GM23248 (cell line): Measurements from ENCODE around the gene GPX8. TPM values are rescaled to one million over a fixed set of nuclear protein-coding genes. Genes with fewer than 3 reads are reported as not detected.

Source experiments
- DNase-seq: peaks from one replicate; pipeline ENCODE4 v3.0.0-alpha.2; 2015
- H2AFZ ChIP-seq: fragments of 200-600 bp; sonication (generic); 2 replicates; pipeline ENCODE4 v1.6.1; 2016; ENCODE audit warnings: antibody characterized with exemption
- H3F3A ChIP-seq: fragments of 200-600 bp; sonication (generic); 2 replicates; pipeline ENCODE4 v1.6.1; 2016; ENCODE audit warnings: mild to moderate bottlenecking, antibody characterized with exemption, mixed run types; ENCODE audit not compliant: insufficient read depth
- H3K27ac ChIP-seq: fragments of 200-600 bp; sonication (generic); 2 replicates; pipeline ENCODE4 v1.5.1; 2016; ENCODE audit warnings: mild to moderate bottlenecking
- H3K27me3 ChIP-seq: fragments of 200-600 bp; sonication (generic); replicated peaks from 2 replicates; pipeline ENCODE4 v1.6.1; 2016; ENCODE audit warnings: mild to moderate bottlenecking; ENCODE audit not compliant: insufficient read depth
- H3K36me3 ChIP-seq: fragments of 200-600 bp; sonication (generic); 2 replicates; pipeline ENCODE4 v1.6.1; 2016; ENCODE audit warnings: low read depth, mild to moderate bottlenecking
- H3K4me1 ChIP-seq: fragments of 200-600 bp; sonication (generic); 2 replicates; pipeline ENCODE4 v1.6.1; 2016; ENCODE audit warnings: mild to moderate bottlenecking; ENCODE audit not compliant: insufficient read depth
- H3K4me2 ChIP-seq: fragments of 200-600 bp; sonication (generic); one replicate; pipeline ENCODE4 v1.6.1; 2016; ENCODE audit warnings: mild to moderate bottlenecking; ENCODE audit not compliant: unreplicated experiment
- H3K4me3 ChIP-seq: fragments of 200-600 bp; sonication (generic); 2 replicates; pipeline ENCODE4 v1.5.1; 2016; ENCODE audit warnings: mild to moderate bottlenecking
- H3K79me2 ChIP-seq: fragments of 200-600 bp; sonication (generic); 2 replicates; pipeline ENCODE4 v1.6.1; 2016; ENCODE audit warnings: mild to moderate bottlenecking; ENCODE audit not compliant: insufficient read depth
- H3K9ac ChIP-seq: fragments of 200-600 bp; sonication (generic); 2 replicates; pipeline ENCODE4 v1.6.1; 2016; ENCODE audit warnings: mild to moderate bottlenecking
- H3K9me2 ChIP-seq: fragments of 200-600 bp; sonication (generic); 2 replicates; pipeline ENCODE4 v1.6.1; 2016; ENCODE audit warnings: mixed run types, mild to moderate bottlenecking, moderate library complexity; ENCODE audit not compliant: insufficient read depth
- H3K9me3 ChIP-seq: fragments of 200-600 bp; sonication (generic); one replicate; pipeline ENCODE4 v1.6.1; 2017; ENCODE audit warnings: low read depth
- H4K20me1 ChIP-seq: fragments of 200-600 bp; sonication (generic); 2 replicates; pipeline ENCODE4 v1.6.0; 2016; ENCODE audit not compliant: insufficient read depth
- EZH2 ChIP-seq: fragments of 200-600 bp; sonication (generic); IDR thresholded peaks from 2 replicates; pipeline ENCODE4 v1.6.1; 2018; ENCODE audit warnings: antibody characterized with exemption, mild to moderate bottlenecking; ENCODE audit not compliant: insufficient read depth, poor library complexity, severe bottlenecking
- EZH2phosphoT487 ChIP-seq: fragments of 200-600 bp; sonication (generic); IDR thresholded peaks from 2 replicates; pipeline ENCODE4 v1.6.1; 2018; ENCODE audit warnings: antibody characterized with exemption, moderate library complexity, mild to moderate bottlenecking, low read depth; ENCODE audit not compliant: insufficient read depth
- WGBS, 2 experiments: methylation state at CpG; one replicate each; pipeline ENCODE4 v1.1.6; 2015 to 2017; ENCODE audit warnings: low lambda C conversion rate in 2 of 2, low coverage in 1 of 2; ENCODE audit errors: missing lambda C conversion rate in 2 of 2; 5-methylcytosine and 5-hydroxymethylcytosine counted together
- in situ Hi-C: fragments of 300-500 bp; cut with MboI; formaldehyde crosslinking; loops from 2 replicates; pipeline ENCODE4 v1.15.0; 2020
- polyA plus RNA-seq: library from polyadenylated mRNA; unstranded; fragments of >200 nt; fragmentation: Nextera tagmentation; extraction: Ambion mirVana; gene quantifications from 2 replicates; pipeline ENCODE4 v1.2.1, GENCODE V29; 2016
- total RNA-seq: library from RNA; depleted of rRNA; stranded (reverse); fragments of >200 nt; shearing (Covaris generic); gene quantifications from 2 replicates; pipeline ENCODE4 v1.2.3, GENCODE V29; 2014

Gene GPX8
- total and polyA plus RNA-seq, 2 experiments from 2014 or later, result 233 to 237 TPM

DNA sequence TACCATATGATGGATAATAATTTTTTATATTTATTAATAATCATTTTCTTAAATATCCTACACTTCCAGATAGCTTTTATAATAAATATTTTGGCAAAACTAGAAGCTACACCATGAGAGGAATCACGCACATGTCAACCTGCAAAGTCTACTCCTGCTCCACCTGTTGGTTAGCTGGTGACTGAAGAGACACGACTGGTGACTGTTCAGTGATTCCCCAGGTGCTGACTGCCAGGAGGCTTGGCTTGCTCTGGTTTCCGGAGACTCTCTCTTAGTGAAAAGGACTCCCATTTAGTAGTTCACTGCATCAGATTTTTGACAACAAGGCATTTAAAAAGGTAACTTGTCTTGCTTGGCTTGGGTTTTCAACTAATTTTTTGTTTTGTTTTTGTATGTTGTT is 36.6 kb upstream of the GPX8 start:
- Histone ChIP-seq H2AFZ (no peak overlapping the region), H3K9ac (no peak overlapping the region), H3K4me1 (no peaks in the 10 kb centered on the region), H3K9me2 (no peaks in the 10 kb centered on the region), H3K27me3 (no peaks in the 10 kb centered on the region), H3K79me2 (no peaks in the 10 kb centered on the region), H4K20me1 (no peaks in the 10 kb centered on the region), H3K4me3 (no peak overlapping the region), H3K4me2 (no peak overlapping the region), H3K27ac (no peak overlapping the region), H3F3A (no peaks in the 10 kb centered on the region), H3K9me3 (no peaks in the 10 kb centered on the region), H3K36me3 (no peaks in the 10 kb centered on the region)
- 59 to 61% methylated on average over 3 of the region's 3 CpGs for WGBS, 2 experiments
- DNase-seq, result no peak
- TF ChIP-seq EZH2phosphoT487 (no peak), EZH2 (no peak)
- in situ Hi-C loops, result no loop called here

DNA sequence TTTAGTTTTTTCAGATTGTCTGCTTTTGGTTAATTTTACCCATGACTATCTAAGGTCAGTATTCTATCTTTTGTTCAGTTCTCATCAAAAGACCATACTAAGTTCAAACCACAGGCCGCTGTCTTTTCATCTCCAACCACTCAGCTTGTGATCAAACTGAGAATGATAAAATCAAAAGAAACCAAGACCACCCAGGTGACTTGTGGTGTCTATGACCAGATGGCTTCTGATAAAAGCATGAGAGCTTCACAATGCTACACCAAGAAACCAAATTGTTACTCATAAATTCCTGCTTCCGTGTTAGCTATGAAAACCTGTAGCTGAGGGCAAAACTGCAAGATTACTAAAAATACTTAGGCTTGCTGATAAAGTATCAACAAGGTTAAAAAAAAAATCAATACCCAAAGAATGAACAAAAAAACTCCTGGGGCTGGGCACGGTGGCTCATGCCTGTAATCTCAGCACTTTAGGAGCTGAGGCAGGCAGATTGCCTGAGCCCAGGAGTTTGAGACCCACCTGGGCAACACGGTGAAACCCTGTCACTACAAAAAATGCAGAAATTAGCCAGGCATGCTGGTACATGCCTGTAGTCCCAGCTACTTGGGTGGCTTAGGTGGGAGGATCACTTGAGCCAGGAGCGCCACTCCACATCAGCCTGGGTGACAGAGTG is 25.8 kb upstream of the GPX8 start:
- no peak for TF ChIP-seq EZH2phosphoT487
- no peak for TF ChIP-seq EZH2
- Histone ChIP-seq H3K9ac (no peak overlapping the region), H2AFZ (no peak overlapping the region), H3K9me2 (no peaks in the 10 kb centered on the region), H3K27me3 (no peaks in the 10 kb centered on the region), H3K36me3 (no peaks in the 10 kb centered on the region), H4K20me1 (no peaks in the 10 kb centered on the region), H3K4me3 (no peak overlapping the region), H3K4me1 (no peaks in the 10 kb centered on the region), H3K27ac (no peak overlapping the region), H3K9me3 (no peaks in the 10 kb centered on the region), H3K79me2 (no peaks in the 10 kb centered on the region), H3K4me2 (no peak overlapping the region), H3F3A (no peaks in the 10 kb centered on the region)
- 76 to 80% methylated on average over 5 of the region's 5 CpGs for WGBS, 2 experiments
- in situ Hi-C loops, result no loop called here
- DNase-seq, result no peak

DNA sequence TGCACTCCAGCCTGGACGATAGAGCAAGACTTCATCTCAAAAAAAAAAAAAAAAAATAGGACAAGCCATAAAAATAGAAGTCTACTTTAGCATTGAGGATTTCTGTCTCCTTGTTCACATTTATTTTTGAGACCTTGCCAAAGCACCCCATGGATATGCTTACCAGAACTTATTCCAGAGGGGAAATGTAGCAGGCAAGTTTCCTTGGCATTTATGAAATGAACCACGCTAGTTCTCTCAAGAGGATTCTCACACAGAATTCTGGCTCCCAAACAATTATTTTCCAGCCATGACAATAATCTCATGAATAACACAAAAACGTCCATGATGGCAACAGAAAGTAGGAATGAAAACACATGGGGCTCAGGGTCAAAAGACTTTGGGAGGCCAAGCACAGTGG is 23.4 kb upstream of the GPX8 start:
- H3K36me3 ChIP-seq, result no peaks in the 10 kb centered on the region
- H3K79me2 ChIP-seq, result no peaks in the 10 kb centered on the region
- 50 to 62% methylated on average over 3 of the region's 3 CpGs for WGBS, 2 experiments
- H3K9me2 ChIP-seq, result no peaks in the 10 kb centered on the region
- no peak overlapping the region for H3K27ac ChIP-seq
- no peaks in the 10 kb centered on the region for H3F3A ChIP-seq
- H3K4me2 ChIP-seq, result no peak overlapping the region
- no peaks in the 10 kb centered on the region for H3K9me3 ChIP-seq
- no peaks in the 10 kb centered on the region for H3K27me3 ChIP-seq
- DNase-seq, result no peak
- in situ Hi-C loops, result no loop called here
- H2AFZ ChIP-seq, result no peak overlapping the region
- TF ChIP-seq EZH2 (no peak), EZH2phosphoT487 (no peak)
- H3K4me3 ChIP-seq, result no peak overlapping the region
- no peak overlapping the region for H3K9ac ChIP-seq
- H4K20me1 ChIP-seq, result no peaks in the 10 kb centered on the region
- H3K4me1 ChIP-seq, result no peaks in the 10 kb centered on the region

DNA sequence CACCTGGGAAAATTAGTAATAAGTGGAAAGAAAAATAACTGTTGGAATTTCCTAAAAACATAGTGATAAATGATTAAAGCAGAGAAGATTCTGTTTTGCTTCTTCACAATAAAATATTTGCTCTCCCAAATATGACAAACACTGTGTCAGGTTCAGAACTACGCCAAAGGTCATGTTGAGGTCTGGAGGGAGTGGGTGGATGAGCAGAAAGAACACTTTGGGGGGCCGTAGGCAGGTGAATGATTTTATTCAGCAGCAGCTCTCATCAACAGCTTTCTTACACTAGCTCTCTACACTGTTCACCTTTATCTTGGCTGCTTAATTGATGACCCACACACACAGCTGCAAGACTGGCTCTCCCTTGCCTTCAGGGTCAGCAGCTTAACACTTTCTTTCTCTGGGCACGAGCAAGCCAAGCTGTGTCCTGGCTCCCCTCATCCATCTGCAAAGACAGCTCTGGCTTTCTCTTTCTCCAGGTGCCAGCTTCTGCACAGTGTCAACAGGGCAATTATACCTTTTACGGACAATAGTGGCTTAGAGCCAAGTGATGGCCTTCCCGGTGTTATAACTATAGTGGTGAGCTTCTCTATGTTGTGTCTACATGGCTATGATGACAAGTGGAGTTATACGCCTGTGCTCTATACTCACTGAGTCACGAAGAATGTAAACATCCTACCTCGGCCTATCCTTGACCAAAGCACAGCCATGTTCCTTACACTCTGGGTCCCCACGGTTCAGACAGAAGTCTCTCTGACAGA is 18.9 kb upstream of the GPX8 start:
- Histone ChIP-seq H3K9ac (no peak overlapping the region), H3K79me2 (no peaks in the 10 kb centered on the region), H3F3A (no peaks in the 10 kb centered on the region), H3K36me3 (no peaks in the 10 kb centered on the region), H3K4me2 (no peak overlapping the region), H3K9me3 (no peaks in the 10 kb centered on the region), H3K9me2 (no peaks in the 10 kb centered on the region), H2AFZ (no peak overlapping the region), H3K4me3 (no peak overlapping the region), H3K27me3 (no peaks in the 10 kb centered on the region), H3K4me1 (no peaks in the 10 kb centered on the region), H3K27ac (no peak overlapping the region), H4K20me1 (no peaks in the 10 kb centered on the region)
- WGBS, 2 experiments, result 68 to 71% methylated on average over 9 of the region's 9 CpGs
- TF ChIP-seq EZH2phosphoT487 (no peak), EZH2 (no peak)
- in situ Hi-C loops, result loop anchor here (10.0 kb wide), 1 partner anchor 196 kb away; no protein-coding TSS in a partner anchor
- DNase-seq, result no peak
